Right atrium auricular region (tissue), 2 donors: Measurements from ENCODE around the gene AIFM2. TPM values are rescaled to one million over a fixed set of nuclear protein-coding genes. Genes with fewer than 3 reads are reported as not detected.

Experiments
- DNase-seq: peaks from one replicate; pipeline ENCODE4 v3.0.0-alpha.2; 2019; ENCODE audit warnings: low spot score
- H3K27ac ChIP-seq, 2 donors: fragments of 200-600 bp; sonication (generic); 1 replicate in 1 of 2; 2 replicates in 1 of 2; pipeline ENCODE4 v1.5.1; 2016 to 2019
- H3K27me3 ChIP-seq, 2 donors: fragments of 200-600 bp; sonication (generic); one replicate each; pipeline versions ENCODE4 v1.5.1 to v1.6.0; 2017 to 2019
- H3K36me3 ChIP-seq: fragments of 200-600 bp; sonication (generic); one replicate; pipeline ENCODE4 v1.5.1; 2016
- H3K4me1 ChIP-seq, 2 donors: fragments of 200-600 bp; sonication (generic); one replicate each; pipeline versions ENCODE4 v1.5.1 to v1.6.0; 2017 to 2019
- H3K4me3 ChIP-seq, 2 donors: fragments of 200-600 bp; sonication (generic); 1 replicate in 1 of 2; 2 replicates in 1 of 2; pipeline ENCODE4 v1.5.1; 2017 to 2019; ENCODE audit warnings: mild to moderate bottlenecking in 1 of 2, moderate library complexity in 1 of 2
- H3K9me3 ChIP-seq, 2 donors: fragments of 200-600 bp; sonication (generic); one replicate each; pipeline ENCODE4 v1.5.1; 2019
- total RNA-seq, 2 donors: library from RNA; depleted of rRNA; stranded (reverse); fragments of >200 nt; gene quantifications; one replicate each; pipeline ENCODE4 v1.1.0, GENCODE V29; 2016
- TF ChIP-seq, protein P1 (sequence below), 2 donors: fragments of 200-600 bp; sonication (generic); IDR thresholded peaks; one replicate each; pipeline ENCODE4 v1.5.1; 2019; ENCODE audit warnings: antibody characterized with exemption in 2 of 2

AIFM2 gene
- total RNA-seq, 2 donors from 2014 or later: 6.2 to 12.0 TPM

GRCh38 chr10:70097459-70097858, 35.2 kb downstream of the AIFM2 start:
- no peak for DNase-seq
- H3K27me3 ChIP-seq: no peaks in the 10 kb centered on the region
- no peak overlapping the region for H3K27ac ChIP-seq
- TF ChIP-seq, protein P1, sequence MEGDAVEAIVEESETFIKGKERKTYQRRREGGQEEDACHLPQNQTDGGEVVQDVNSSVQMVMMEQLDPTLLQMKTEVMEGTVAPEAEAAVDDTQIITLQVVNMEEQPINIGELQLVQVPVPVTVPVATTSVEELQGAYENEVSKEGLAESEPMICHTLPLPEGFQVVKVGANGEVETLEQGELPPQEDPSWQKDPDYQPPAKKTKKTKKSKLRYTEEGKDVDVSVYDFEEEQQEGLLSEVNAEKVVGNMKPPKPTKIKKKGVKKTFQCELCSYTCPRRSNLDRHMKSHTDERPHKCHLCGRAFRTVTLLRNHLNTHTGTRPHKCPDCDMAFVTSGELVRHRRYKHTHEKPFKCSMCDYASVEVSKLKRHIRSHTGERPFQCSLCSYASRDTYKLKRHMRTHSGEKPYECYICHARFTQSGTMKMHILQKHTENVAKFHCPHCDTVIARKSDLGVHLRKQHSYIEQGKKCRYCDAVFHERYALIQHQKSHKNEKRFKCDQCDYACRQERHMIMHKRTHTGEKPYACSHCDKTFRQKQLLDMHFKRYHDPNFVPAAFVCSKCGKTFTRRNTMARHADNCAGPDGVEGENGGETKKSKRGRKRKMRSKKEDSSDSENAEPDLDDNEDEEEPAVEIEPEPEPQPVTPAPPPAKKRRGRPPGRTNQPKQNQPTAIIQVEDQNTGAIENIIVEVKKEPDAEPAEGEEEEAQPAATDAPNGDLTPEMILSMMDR (IDR thresholded peaks at IDR 0.05): no peak
- H3K4me3 ChIP-seq: no peak overlapping the region
- H3K4me1 ChIP-seq: no peaks in the 10 kb centered on the region
- H3K36me3 ChIP-seq: peaks cover 19% of the 10 kb centered on the region
- no peaks in the 10 kb centered on the region for H3K9me3 ChIP-seq

GRCh38 chr10:70096705-70097420, 35.8 kb downstream of the AIFM2 start:
- Histone ChIP-seq H3K36me3 (peaks cover 21% of the 10 kb centered on the region), H3K4me1 (no peaks in the 10 kb centered on the region), H3K27ac (no peak overlapping the region), H3K27me3 (no peaks in the 10 kb centered on the region), H3K4me3 (no peak overlapping the region), H3K9me3 (no peaks in the 10 kb centered on the region)
- no peak for DNase-seq
- TF ChIP-seq, protein P1 (IDR thresholded peaks at IDR 0.05): no peak

- DNase-seq: no peak
- Histone ChIP-seq H3K27ac (no peak overlapping the region), H3K36me3 (peaks cover 19% of the 10 kb centered on the region), H3K4me1 (no peaks in the 10 kb centered on the region), H3K27me3 (no peaks in the 10 kb centered on the region), H3K9me3 (no peaks in the 10 kb centered on the region), H3K4me3 (no peak overlapping the region)
- TF ChIP-seq, protein P1 (IDR thresholded peaks at IDR 0.05): no peak
Observed at GRCh38 chr10:70096016-70096704, 36.5 kb downstream of the AIFM2 start.

DNA sequence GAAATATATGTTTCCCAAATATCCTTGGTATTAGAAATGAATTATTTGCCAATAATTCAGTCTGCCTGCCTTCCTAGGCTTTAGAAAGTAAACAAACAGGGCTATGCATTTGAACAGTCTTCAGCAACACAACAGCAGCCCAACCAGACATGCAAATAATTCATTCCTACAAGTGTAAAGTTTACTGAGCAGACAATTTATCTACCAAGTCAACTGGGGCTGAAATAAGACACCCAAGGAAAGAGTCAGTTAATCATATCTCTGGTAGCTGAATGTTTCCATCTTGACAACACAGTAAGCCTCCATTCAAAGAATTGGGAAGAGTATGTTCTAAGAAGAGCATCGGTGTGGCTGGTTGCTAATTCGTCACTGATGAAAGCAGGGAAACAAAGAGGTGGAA, 38.4 kb downstream of the AIFM2 start:
- Histone ChIP-seq H3K27ac (no peak overlapping the region), H3K9me3 (no peaks in the 10 kb centered on the region), H3K4me1 (no peaks in the 10 kb centered on the region), H3K4me3 (no peak overlapping the region), H3K27me3 (no peaks in the 10 kb centered on the region), H3K36me3 (peaks cover 19% of the 10 kb centered on the region)
- no peak for DNase-seq
- TF ChIP-seq, protein P1 (IDR thresholded peaks at IDR 0.05): no peak

DNA sequence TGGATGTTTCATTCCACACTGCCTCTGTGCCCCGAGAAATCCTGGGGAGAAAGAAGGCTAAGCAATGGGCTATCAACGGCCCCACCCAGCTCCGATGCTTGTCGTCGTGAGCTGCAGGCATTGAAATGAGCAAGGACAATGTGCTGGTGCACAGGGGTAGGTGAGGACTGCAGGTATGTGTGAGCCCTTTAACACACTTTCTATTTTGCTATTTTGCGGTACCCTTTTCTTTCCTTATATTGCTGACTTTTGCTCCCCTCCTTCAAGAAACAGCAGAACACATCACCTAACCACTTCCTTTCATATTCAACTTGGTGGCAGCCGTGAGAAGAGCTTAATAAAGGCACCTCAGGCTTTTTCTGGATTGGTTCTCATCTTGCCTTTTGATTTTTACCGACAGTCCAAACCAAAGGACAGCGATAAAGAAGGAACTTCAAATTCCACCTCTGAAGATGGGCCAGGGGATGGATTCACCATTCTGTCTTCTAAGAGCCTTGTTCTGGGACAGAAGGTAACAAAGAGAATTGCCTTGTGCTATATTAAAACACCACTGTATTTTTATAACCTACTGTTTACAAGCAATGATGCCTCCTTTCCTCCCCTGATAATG, 39.2 kb downstream of the AIFM2 start:
- TF ChIP-seq, protein P1 (IDR thresholded peaks at IDR 0.05): no peak
- peaks cover 19% of the 10 kb centered on the region for H3K36me3 ChIP-seq

More for the DNA sequence above, 39.2 kb downstream of the AIFM2 start:
- Histone ChIP-seq H3K27ac (no peak overlapping the region), H3K27me3 (no peaks in the 10 kb centered on the region), H3K4me3 (no peak overlapping the region), H3K4me1 (no peaks in the 10 kb centered on the region), H3K9me3 (no peaks in the 10 kb centered on the region)
- no peak for DNase-seq
